ENCODE data around the gene CLDN8.

DNA sequence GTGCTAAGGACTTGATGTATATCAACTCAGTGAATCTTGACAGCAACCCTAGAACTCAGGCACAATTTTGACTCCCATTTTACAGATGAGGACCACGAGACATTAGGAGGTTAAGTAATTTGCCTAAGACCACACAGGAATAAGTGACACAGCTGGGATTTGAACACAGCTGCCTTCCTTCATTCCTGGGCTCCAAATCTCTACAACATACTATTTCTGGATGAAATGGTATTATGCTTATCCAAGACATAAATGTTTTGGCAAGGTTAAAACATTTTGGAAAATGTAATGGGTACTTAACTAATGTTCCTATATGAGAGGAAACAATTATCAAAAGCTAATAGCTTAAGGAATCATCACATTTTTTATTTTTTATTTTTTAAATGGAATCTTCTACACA, 4.8 kb downstream of the CLDN8 start:
- TF ChIP-seq HES2 (IDR thresholded peaks at IDR 0.05) (no peak), E2F6 (IDR thresholded peaks at IDR 0.05; ENCODE audit: borderline replicate concordance, low read depth) (no peak), POLR2A (IDR thresholded peaks at IDR 0.05; ENCODE audit: low read length) (no peak), PHF8 (IDR thresholded peaks at IDR 0.05; ENCODE audit: borderline replicate concordance, low read depth) (no peak), NR3C1 (IDR thresholded peaks at IDR 0.05) (no peak), CEBPB (IDR thresholded peaks at IDR 0.05) (no peak), CHD2 (IDR thresholded peaks at IDR 0.05; ENCODE audit: low read length, partially characterized antibody) (no peak)
- TF ChIP-seq, protein P1, sequence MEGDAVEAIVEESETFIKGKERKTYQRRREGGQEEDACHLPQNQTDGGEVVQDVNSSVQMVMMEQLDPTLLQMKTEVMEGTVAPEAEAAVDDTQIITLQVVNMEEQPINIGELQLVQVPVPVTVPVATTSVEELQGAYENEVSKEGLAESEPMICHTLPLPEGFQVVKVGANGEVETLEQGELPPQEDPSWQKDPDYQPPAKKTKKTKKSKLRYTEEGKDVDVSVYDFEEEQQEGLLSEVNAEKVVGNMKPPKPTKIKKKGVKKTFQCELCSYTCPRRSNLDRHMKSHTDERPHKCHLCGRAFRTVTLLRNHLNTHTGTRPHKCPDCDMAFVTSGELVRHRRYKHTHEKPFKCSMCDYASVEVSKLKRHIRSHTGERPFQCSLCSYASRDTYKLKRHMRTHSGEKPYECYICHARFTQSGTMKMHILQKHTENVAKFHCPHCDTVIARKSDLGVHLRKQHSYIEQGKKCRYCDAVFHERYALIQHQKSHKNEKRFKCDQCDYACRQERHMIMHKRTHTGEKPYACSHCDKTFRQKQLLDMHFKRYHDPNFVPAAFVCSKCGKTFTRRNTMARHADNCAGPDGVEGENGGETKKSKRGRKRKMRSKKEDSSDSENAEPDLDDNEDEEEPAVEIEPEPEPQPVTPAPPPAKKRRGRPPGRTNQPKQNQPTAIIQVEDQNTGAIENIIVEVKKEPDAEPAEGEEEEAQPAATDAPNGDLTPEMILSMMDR (IDR thresholded peaks at IDR 0.05): no peak
